Measurements from ENCODE around the gene SLC30A4. TPM values are rescaled to one million over a fixed set of nuclear protein-coding genes. Genes with fewer than 3 reads are reported as not detected.
A peak's percentile ranks its signal among the peaks of the same experiment; 100 is the strongest.
"Not testable (repeated sequence)": the region's sequence is repeated elsewhere in the genome, so short reads cannot be mapped to it uniquely, and the experiment has no call there.

Gene SLC30A4
- total RNA-seq, 1 experiment from 2014 or later = 2.1 TPM

GRCh38 chr15:45507143-45507542 lies 15.4 kb downstream of the SLC30A4 start:
- DNase-seq (ENCODE audit: low read depth) = not testable (repeated sequence)

- DNase-seq (ENCODE audit: low read depth) = no peak
Observed at GRCh38 chr15:45499426-45499825, 23.1 kb downstream of the SLC30A4 start.

DNA sequence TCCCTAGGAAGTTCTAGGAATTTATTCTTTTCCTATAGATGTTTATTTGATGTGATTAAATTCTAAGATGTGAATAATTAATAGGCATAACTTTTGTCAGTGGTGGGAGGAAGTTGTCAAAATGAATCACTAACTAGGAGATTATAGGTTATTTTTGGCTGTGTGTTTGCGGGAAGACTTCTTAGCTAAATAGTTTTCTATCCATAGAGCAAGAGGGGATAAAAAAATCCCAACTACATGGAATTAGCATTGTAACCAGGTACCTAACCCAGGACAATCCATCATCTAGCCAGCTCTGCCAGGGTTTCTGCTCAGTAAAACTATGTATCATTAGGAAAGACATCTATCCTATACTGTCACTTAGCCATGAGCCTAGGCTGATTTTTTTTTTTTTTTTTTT lies 23.9 kb downstream of the SLC30A4 start:
- DNase-seq (ENCODE audit: low read depth) = no peak

DNA sequence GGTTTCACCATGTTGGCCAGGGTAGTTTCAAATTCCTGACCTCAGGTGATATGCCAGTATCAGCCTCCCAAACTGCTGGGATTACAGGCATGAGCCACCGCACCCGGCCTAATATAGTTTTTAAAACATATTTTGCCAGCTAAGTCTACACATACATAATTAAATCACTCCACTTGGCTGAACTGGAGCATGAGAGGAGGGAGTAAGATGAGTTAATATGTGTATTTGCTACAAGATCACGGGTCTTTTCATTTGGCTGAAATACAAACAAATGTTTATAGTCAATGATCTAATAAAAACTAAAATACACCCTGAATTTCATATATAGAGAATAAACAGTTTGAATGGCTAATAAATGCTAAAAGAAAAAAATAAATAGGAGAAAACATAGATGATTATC lies 25.3 kb downstream of the SLC30A4 start:
- no peak for DNase-seq (ENCODE audit: low read depth)

DNA sequence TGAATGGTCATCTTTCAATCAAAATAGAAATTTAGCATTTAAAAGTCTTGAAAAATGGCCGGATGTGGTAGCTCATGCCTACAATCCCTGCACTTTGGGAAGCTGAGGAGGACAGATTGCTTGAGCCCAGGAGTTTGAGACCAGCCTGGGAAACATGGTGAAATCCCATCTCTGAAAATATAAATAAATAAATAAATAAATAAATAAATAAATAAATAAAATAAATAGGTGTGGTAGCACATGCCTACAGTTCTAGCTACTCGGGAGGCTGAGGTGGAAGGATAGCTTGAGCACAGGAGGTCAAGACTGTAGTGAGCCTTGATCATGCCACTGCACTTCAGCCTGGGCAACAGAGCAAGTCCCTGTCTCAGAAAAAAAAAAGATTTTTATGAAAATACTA lies 25.9 kb downstream of the SLC30A4 start:
- no peak for DNase-seq (ENCODE audit: low read depth)

DNA sequence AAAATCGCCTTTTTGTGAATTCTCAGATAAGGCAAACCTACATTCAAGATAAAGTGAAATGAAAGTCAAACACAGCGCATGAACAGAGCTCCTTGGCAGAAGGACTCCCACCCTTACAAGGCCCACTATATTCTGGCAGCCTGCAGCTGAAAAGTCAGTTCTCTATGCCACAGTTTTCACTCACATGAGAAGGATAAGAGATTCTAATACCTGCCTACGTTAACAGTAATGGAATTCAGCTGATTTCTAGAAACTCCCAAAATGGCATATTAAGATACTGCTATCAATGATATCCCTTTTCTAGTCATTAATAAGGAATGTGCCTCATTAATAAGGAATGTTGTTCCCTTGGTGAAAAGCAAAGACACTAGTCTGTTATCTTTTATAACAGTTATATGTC lies 27.0 kb downstream of the SLC30A4 start:
- no peak for DNase-seq (ENCODE audit: low read depth)

- DNase-seq (ENCODE audit: low read depth) = no peak
Observed at GRCh38 chr15:45489690-45490238, 32.8 kb downstream of the SLC30A4 start.

DNA sequence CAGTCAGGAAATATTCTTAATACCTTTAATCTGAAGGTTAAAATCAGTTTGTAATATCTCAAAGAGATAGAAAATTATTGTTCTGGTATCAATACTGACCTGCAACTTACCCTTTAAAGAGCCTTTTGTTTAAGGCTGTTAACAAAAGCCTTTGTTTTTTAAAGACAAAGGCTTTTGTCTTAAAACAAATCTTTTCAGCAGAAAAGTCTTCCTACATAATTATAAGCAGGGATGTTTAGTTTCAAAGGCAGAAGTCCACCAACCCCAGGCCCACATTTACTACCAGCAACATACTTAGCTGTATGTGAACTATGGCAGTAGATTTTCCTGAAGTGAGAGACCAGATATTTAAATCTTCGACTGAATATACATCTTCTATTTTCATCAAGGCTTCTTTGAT lies 36.2 kb downstream of the SLC30A4 start:
- DNase-seq (ENCODE audit: low read depth) = no peak

DNA sequence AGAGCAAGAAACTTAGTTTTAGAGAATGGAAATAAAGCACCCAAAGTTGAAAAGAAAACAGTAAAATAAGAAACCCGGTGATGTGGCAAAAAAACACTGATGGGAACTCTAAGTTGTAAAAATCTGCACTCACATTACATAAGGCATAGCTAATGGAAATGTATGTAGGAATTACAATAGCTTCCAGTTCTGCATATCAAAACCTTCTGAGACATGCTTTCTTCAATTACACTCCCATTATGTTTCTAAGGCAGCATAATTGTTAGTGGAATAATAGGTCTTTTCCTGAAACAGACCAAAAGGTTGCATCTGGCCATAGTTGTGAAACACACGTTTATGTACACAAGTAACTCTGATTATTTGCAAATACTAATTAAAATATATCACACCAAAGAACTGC lies 41.4 kb downstream of the SLC30A4 start:
- DNase-seq (ENCODE audit: low read depth) = no peak

DNA sequence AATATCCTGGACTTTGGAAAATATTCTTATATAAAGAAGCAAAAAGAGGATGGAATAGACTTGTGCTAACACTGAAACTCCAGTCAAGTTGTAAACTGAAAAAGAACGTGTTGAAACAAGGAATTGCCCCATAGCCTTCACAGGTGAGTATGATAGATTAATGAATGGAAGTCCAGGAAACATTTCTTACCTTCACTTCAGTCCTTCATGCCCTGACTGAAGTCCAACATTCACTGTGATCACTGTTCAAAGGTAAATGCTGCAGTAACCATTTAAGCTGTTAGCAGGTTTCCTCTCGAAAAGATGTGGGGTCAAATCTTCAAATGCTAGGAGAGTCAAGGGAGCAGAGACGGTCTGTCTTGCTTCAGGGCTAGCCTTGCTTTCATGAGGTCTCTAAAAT lies 46.1 kb downstream of the SLC30A4 start:
- DNase-seq (ENCODE audit: low read depth) = no peak

DNA sequence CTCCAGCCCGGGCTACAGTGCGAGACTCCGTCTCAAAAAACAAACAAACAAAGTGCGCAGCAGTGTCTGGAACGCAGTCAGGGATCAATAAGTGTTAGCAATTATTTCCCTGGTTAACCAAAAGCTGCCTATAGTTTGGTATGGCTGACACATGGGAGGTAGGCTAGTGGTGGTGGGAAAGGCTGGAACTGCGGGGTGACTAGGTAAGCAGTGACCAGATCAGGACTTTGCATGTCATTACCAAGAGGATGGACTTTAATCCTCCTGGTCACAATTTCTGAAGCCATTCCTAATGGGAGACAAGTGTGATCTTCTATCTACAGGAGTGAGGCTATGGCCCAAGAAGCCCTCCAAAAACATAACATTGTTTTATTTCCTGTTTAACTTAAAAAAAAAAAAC lies 47.8 kb downstream of the SLC30A4 start:
- DNase-seq (ENCODE audit: low read depth) = no peak

GRCh38 chr15:45473068-45473467 lies 49.5 kb downstream of the SLC30A4 start:
- no peak for DNase-seq (ENCODE audit: low read depth)

DNA sequence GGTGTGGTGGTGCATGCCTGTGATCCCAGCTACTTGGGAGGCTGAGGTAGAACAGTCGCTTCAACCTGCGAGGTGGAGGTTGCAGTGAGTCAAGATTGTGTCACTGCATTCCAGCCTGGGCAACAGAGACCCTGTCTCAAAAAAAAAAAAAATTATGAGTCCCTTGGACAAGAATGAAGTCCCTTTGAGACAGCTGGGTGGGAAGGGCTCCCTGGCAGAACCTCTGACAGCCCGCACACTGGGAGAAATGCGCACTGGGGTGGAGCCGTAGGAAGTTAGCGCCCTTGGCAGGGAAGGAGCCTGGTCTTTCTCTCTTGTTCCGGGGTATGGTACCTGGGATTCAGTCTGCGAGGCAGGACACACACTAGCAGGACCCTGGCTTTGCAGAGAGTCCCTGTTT lies 51.4 kb downstream of the SLC30A4 start:
- no peak for DNase-seq (ENCODE audit: low read depth)

GRCh38 chr15:45469441-45469840 lies 53.1 kb downstream of the SLC30A4 start:
- no peak for DNase-seq (ENCODE audit: low read depth)

GRCh38 chr15:45469027-45469426 lies 53.5 kb downstream of the SLC30A4 start:
- no peak for DNase-seq (ENCODE audit: low read depth)

GRCh38 chr15:45468294-45468693 lies 54.3 kb downstream of the SLC30A4 start:
- no peak for DNase-seq (ENCODE audit: low read depth)

DNA sequence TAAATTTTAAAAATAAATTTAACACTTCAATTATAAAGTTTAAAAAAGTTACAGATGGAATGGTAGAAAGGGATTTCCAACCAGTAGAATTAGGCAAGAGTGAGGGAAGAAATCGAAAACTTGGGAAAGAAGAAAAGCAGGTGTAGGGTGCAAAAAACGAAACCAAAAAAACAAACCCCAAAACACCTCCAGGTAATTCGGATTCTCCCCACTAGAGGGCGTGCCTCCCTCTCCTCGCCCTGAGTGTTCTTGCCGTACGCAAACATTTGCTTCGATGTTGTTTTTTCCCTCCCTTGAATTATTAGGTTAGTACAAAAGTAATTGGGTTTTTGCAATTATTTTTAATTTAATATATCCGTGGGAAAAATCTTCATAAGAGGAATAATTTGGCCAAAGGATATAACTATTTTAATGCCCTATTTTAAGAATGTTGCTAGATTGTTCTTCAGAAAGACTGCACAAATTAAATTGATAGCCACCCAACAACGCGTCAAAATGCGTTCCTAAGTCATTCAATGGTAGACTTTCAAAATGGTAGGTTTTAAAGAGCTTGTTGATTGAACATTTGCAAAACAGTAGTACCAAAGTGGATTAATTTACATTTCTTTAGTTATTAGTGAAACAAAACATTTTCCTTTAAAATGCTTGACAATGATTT lies 63.7 kb downstream of the SLC30A4 start:
- DNase-seq (ENCODE audit: low read depth) = peak; percentile 59

- DNase-seq (ENCODE audit: low read depth) = peak; percentile 76
Observed at GRCh38 chr15:45457641-45458539, 64.7 kb downstream of the SLC30A4 start.

GRCh38 chr15:45457220-45457619 lies 65.3 kb downstream of the SLC30A4 start:
- peak; percentile 19 for DNase-seq (ENCODE audit: low read depth)

- peak; percentile 98 for DNase-seq (ENCODE audit: low read depth)
Observed at GRCh38 chr15:45456212-45457106, 66.1 kb downstream of the SLC30A4 start.

- DNase-seq (ENCODE audit: low read depth) = peak; percentile 95
Observed at GRCh38 chr15:45454814-45455213, 67.7 kb downstream of the SLC30A4 start.

GRCh38 chr15:45451265-45451664 lies 71.3 kb downstream of the SLC30A4 start:
- no peak for DNase-seq (ENCODE audit: low read depth)

Measured in Daoy (cell line).